ENCODE data around the gene SPATA20.
A peak's percentile ranks its signal among the peaks of the same experiment; 100 is the strongest.

Gene SPATA20

DNA sequence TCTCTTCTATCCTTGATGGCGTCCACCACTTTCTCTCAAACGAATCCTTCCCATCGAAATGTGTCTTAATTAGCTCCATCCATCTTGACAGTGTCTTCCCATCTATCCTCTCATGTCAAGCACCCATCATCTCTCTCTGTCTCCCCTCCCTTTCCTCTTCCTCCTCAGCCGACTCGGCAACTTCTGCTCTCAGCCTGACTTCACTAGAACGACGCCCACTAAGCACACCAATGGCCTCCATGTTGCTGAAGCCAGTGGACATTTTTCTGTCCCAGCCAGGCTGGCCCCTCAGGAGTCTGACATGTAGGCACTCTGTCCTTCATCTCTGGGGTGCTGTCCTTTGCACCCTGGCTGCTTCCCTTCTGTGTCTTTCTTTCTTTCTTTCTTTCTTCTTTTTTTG, 2.5 kb upstream of the SPATA20 start:
- TF ChIP-seq, protein P1, sequence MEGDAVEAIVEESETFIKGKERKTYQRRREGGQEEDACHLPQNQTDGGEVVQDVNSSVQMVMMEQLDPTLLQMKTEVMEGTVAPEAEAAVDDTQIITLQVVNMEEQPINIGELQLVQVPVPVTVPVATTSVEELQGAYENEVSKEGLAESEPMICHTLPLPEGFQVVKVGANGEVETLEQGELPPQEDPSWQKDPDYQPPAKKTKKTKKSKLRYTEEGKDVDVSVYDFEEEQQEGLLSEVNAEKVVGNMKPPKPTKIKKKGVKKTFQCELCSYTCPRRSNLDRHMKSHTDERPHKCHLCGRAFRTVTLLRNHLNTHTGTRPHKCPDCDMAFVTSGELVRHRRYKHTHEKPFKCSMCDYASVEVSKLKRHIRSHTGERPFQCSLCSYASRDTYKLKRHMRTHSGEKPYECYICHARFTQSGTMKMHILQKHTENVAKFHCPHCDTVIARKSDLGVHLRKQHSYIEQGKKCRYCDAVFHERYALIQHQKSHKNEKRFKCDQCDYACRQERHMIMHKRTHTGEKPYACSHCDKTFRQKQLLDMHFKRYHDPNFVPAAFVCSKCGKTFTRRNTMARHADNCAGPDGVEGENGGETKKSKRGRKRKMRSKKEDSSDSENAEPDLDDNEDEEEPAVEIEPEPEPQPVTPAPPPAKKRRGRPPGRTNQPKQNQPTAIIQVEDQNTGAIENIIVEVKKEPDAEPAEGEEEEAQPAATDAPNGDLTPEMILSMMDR (IDR thresholded peaks at IDR 0.05; ENCODE audit: low read depth, low read length), result no peak
- DNase-seq (ENCODE audit: low read depth in 2 of 2), result no peak
- no peak overlapping the region for H3K4me3 ChIP-seq (replicated peaks in 1 of 2; ENCODE audit: low read depth in 2 of 2, low read length in 2 of 2)

DNA sequence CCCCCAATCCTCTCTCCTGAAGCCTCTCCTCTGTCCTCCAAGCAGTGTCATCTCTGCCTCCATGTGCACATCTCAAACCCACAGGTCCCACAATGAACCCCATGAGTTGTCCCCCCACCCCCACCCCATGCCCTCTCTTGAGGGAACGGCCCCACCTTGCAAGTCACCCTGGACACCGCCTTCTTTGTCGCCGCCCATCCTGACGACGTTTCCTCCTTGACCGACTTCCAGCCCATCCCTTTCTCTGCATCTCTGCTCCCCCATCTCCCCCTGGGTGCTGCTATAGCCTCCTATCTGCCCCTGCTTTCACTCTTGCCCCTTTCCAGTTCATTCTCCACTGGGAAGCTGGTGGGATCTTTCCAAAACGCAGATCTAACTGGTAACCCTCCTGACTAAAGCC, 1.7 kb upstream of the SPATA20 start:
- DNase-seq (ENCODE audit: low read depth in 2 of 2), result no peak
- no peak overlapping the region for H3K4me3 ChIP-seq (replicated peaks in 1 of 2; ENCODE audit: low read depth in 2 of 2, low read length in 2 of 2)
- TF ChIP-seq, protein P1 (IDR thresholded peaks at IDR 0.05; ENCODE audit: low read depth, low read length), result no peak

GRCh38 chr17:50546701-50547034, 306 bp upstream of the SPATA20 start:
- TF ChIP-seq, protein P1 (IDR thresholded peaks at IDR 0.05; ENCODE audit: low read depth, low read length), result no peak
- peak overlapping the region in 1 of 2 donors; percentile 70 for H3K4me3 ChIP-seq (replicated peaks in 1 of 2; ENCODE audit: low read depth in 2 of 2, low read length in 2 of 2)

GRCh38 chr17:50547736-50548083, 736 bp downstream of the SPATA20 start:
- TF ChIP-seq, protein P1 (IDR thresholded peaks at IDR 0.05; ENCODE audit: low read depth, low read length), result no peak
- DNase-seq (ENCODE audit: low read depth in 2 of 2), result no peak
- peak overlapping the region; percentile 69 to 70 for H3K4me3 ChIP-seq (replicated peaks in 1 of 2; ENCODE audit: low read depth in 2 of 2, low read length in 2 of 2)

More at GRCh38 chr17:50546701-50547034, 306 bp upstream of the SPATA20 start:
- no peak for DNase-seq (ENCODE audit: low read depth in 2 of 2)

DNA sequence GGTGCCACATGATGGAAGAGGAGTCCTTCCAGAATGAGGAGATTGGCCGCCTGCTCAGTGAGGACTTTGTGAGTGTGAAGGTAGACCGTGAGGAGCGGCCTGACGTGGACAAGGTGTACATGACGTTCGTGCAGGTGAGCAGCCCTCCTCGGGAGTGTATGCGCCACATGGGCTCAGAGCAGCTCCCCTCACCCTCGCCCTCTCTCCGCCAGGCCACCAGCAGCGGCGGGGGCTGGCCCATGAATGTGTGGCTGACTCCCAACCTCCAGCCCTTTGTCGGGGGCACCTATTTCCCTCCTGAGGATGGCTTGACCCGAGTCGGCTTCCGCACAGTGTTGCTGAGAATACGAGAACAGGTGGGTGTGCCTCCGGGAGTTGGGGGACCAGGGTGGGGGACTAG, 1.9 kb downstream of the SPATA20 start:
- H3K4me3 ChIP-seq (replicated peaks in 1 of 2; ENCODE audit: low read depth in 2 of 2, low read length in 2 of 2), result no peak overlapping the region
- TF ChIP-seq, protein P1 (IDR thresholded peaks at IDR 0.05; ENCODE audit: low read depth, low read length), result no peak
- no peak for DNase-seq (ENCODE audit: low read depth in 2 of 2)

DNA sequence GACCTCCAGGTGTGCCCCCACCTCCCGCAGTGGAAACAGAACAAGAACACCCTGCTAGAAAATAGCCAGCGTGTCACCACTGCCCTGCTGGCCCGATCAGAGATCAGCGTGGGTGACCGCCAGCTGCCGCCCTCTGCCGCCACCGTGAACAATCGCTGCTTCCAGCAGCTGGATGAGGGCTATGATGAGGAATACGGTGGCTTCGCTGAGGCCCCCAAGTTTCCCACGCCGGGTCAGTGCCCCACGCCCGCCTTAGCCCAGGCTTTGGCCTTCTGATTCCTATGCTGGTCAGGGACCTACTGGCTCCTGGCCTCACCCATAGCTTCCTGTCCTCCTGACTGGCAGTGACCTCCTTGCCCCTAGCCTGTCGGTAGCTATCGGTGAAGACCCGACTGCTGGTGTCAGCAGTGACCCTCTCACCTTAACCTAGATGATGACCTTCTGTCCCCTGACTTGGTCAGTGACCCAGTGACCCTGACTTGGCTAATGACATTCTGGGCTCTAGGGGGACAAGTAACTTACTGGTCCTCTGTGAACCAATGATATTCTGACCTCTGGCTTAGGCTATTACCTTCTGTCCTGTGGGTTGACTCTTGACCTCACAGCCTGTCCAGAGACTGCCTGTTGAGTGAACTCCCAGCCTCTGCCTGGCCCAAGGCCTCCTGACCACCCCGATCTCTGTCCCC, 2.4 kb downstream of the SPATA20 start:
- TF ChIP-seq, protein P1 (IDR thresholded peaks at IDR 0.05; ENCODE audit: low read depth, low read length), result no peak
- no peak for DNase-seq (ENCODE audit: low read depth in 2 of 2)
- no peak overlapping the region for H3K4me3 ChIP-seq (replicated peaks in 1 of 2; ENCODE audit: low read depth in 2 of 2, low read length in 2 of 2)

- H3K4me3 ChIP-seq (replicated peaks in 1 of 2; ENCODE audit: low read depth in 2 of 2, low read length in 2 of 2), result no peak overlapping the region
- TF ChIP-seq, protein P1 (IDR thresholded peaks at IDR 0.05; ENCODE audit: low read depth, low read length), result no peak
- no peak for DNase-seq (ENCODE audit: low read depth in 2 of 2)
Observed at GRCh38 chr17:50549969-50550368, 3.0 kb downstream of the SPATA20 start.
